Neural cell (in vitro differentiated cells): ENCODE measurements around the gene ENDOD1. TPM values are rescaled to one million over a fixed set of nuclear protein-coding genes. Genes with fewer than 3 reads are reported as not detected.

Experiments used
- H2AFZ ChIP-seq: fragments of 200-600, 300-800 bp; sonication (generic), shearing (Covaris generic); 2 replicates; pipeline ENCODE4 v1.6.0; 2014; ENCODE audit warnings: low read depth, mild to moderate bottlenecking, antibody characterized with exemption, low read length, moderate library complexity
- H3F3A ChIP-seq: fragments of 200-600 bp; shearing (Covaris generic); 2 replicates; pipeline ENCODE4 v1.6.1; 2016; ENCODE audit warnings: mild to moderate bottlenecking, moderate library complexity, mixed read lengths, antibody characterized with exemption, low read length; ENCODE audit not compliant: insufficient read depth, poor library complexity, severe bottlenecking
- H3K27ac ChIP-seq: fragments of 200-600, 300-800 bp; sonication (generic), shearing (Covaris generic); 2 replicates; pipeline ENCODE4 v1.5.1; 2014; ENCODE audit warnings: mild to moderate bottlenecking, low read length, moderate library complexity
- H3K27me3 ChIP-seq: fragments of 300-800, 200-600 bp; sonication (generic), shearing (Covaris generic); 2 replicates; pipeline ENCODE4 v1.6.0; 2014; ENCODE audit warnings: mild to moderate bottlenecking, low read depth, low read length, moderate library complexity; ENCODE audit not compliant: insufficient read depth
- H3K36me3 ChIP-seq: fragments of 300-800, 200-600 bp; sonication (generic), shearing (Covaris generic); 2 replicates; pipeline ENCODE4 v1.5.1; 2014; ENCODE audit warnings: mild to moderate bottlenecking, antibody characterized with exemption, low read length, moderate library complexity; ENCODE audit not compliant: insufficient read depth
- H3K4me2 ChIP-seq: fragments of 300-800, 200-600 bp; sonication (generic), shearing (Covaris generic); 2 replicates; pipeline ENCODE4 v1.6.0; 2014; ENCODE audit warnings: mild to moderate bottlenecking, low read length
- H3K4me3 ChIP-seq: fragments of 300-800, 200-600 bp; sonication (generic), shearing (Covaris generic); 2 replicates; pipeline ENCODE4 v1.5.1; 2014; ENCODE audit warnings: mild to moderate bottlenecking, low read length, moderate library complexity
- H3K79me2 ChIP-seq: fragments of 200-600 bp; shearing (Covaris generic); replicated peaks from 2 replicates; pipeline ENCODE4 v1.6.0; 2014; ENCODE audit warnings: mild to moderate bottlenecking, low read length, moderate library complexity; ENCODE audit not compliant: insufficient read depth
- H3K9ac ChIP-seq: fragments of 300-800, 200-600 bp; sonication (generic), shearing (Covaris generic); 2 replicates; pipeline ENCODE4 v1.6.1; 2016; ENCODE audit warnings: mild to moderate bottlenecking, low read length, mixed read lengths
- H3K9me2 ChIP-seq: fragments of 200-600 bp; shearing (Covaris generic); 2 replicates; pipeline ENCODE4 v1.6.1; 2016; ENCODE audit warnings: mild to moderate bottlenecking, low read length, mixed read lengths; ENCODE audit not compliant: insufficient read depth
- H3K9me3 ChIP-seq: fragments of 200-600, 300-800 bp; sonication (generic), shearing (Covaris generic); 2 replicates; pipeline ENCODE4 v1.6.1; 2016; ENCODE audit warnings: mild to moderate bottlenecking, mixed run types, low read length, moderate library complexity, mixed read lengths
- H4K20me1 ChIP-seq: fragments of 200-600 bp; shearing (Covaris generic); 2 replicates; pipeline ENCODE4 v1.6.1; 2016; ENCODE audit warnings: mild to moderate bottlenecking, mixed run types; ENCODE audit not compliant: insufficient read depth
- EP300 ChIP-seq: fragments of 450-650 bp; conservative IDR thresholded peaks from 2 replicates; pipeline ENCODE4 v1.6.1; 2014; ENCODE audit warnings: antibody characterized with exemption, mild to moderate bottlenecking, moderate library complexity; ENCODE audit not compliant: poor library complexity, severe bottlenecking
- EZH2 ChIP-seq: fragments of 200-600, 300-800 bp; shearing (Covaris generic), sonication (generic); IDR thresholded peaks from 2 replicates; pipeline ENCODE4 v1.6.1; 2014; ENCODE audit warnings: antibody characterized with exemption, low read length, borderline replicate concordance, mild to moderate bottlenecking; ENCODE audit not compliant: insufficient read depth, poor library complexity, severe bottlenecking
- MXI1 ChIP-seq: fragments of 450-650 bp; conservative IDR thresholded peaks from 2 replicates; pipeline ENCODE4 v1.6.1; 2014; ENCODE audit warnings: antibody characterized with exemption, mild to moderate bottlenecking; ENCODE audit not compliant: poor library complexity, severe bottlenecking
- POLR2AphosphoS5 ChIP-seq: IDR thresholded peaks from 2 replicates; pipeline ENCODE4 v1.6.1; 2012
- RAD21 ChIP-seq: fragments of 450-650 bp; conservative IDR thresholded peaks from 2 replicates; pipeline ENCODE4 v1.6.1; 2014; ENCODE audit warnings: antibody characterized with exemption, mild to moderate bottlenecking, moderate library complexity
- SMC3 ChIP-seq: fragments of 450-650 bp; conservative IDR thresholded peaks from 2 replicates; pipeline ENCODE4 v1.6.1; 2014; ENCODE audit warnings: antibody characterized with exemption, mild to moderate bottlenecking, moderate library complexity; ENCODE audit not compliant: poor library complexity
- TAF1 ChIP-seq: IDR thresholded peaks from 2 replicates; pipeline ENCODE4 v1.6.1; 2012; ENCODE audit warnings: low read depth
- polyA plus RNA-seq: library from polyadenylated mRNA; depleted of rRNA; stranded (reverse); fragments of >200 nt; gene quantifications from 2 replicates; pipeline ENCODE4 v1.2.3, GENCODE V29; 2014
- TF ChIP-seq, protein P1 (sequence below): IDR thresholded peaks from 2 replicates; pipeline ENCODE4 v1.6.1; 2012; ENCODE audit warnings: borderline replicate concordance
- TF ChIP-seq, protein P2 (sequence below): fragments of 450-650 bp; IDR thresholded peaks from 2 replicates; pipeline ENCODE4 v1.5.1; 2014; ENCODE audit warnings: antibody characterized with exemption, mild to moderate bottlenecking, moderate library complexity; ENCODE audit not compliant: poor library complexity, severe bottlenecking

ENDOD1 gene
- polyA plus RNA-seq, 1 donor from 2014 or later = 4.9 TPM

DNA sequence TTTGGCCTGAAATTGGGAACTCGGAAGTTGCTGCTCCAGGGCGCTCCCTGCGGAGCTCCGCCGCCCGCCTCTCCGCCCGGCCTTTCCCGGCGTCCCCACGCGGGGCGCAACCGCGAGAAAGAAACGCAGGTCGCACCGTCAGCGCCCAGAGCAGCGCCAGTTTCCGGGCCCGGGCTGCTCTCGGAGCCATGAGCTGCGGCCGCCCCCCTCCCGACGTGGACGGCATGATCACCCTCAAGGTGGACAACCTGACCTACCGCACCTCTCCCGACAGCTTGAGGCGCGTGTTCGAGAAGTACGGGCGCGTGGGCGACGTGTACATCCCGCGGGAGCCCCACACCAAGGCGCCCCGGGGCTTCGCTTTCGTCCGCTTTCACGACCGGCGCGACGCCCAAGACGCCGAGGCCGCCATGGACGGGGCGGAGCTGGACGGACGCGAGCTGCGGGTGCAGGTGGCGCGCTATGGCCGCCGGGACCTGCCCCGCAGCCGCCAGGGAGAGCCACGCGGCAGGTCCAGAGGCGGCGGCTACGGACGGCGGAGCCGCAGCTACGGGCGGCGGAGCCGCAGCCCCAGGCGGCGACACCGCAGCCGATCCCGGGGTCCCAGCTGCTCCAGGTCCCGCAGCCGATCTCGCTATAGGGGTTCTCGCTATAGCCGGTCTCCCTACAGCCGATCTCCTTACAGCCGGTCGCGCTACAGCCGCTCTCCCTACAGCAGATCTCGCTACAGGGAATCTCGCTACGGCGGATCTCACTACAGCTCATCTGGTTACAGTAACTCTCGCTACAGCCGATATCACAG is 22.4 kb upstream of the ENDOD1 start:
- Histone ChIP-seq H3K36me3 (no peaks in the 10 kb centered on the region), H3K9me3 (no peaks in the 10 kb centered on the region), H3K27ac (peak overlapping the region; percentile 94), H3K4me3 (peak overlapping the region; percentile 89), H3F3A (peaks cover 10% of the 10 kb centered on the region), H3K79me2 (peaks cover 18% of the 10 kb centered on the region), H3K27me3 (no peaks in the 10 kb centered on the region), H3K9me2 (no peaks in the 10 kb centered on the region), H2AFZ (peak overlapping the region; percentile 87), H3K9ac (peak overlapping the region; percentile 90), H3K4me2 (peak overlapping the region; percentile 46), H4K20me1 (no peaks in the 10 kb centered on the region)
- TF ChIP-seq TAF1 = peak; percentile 27
- TF ChIP-seq, protein P1, sequence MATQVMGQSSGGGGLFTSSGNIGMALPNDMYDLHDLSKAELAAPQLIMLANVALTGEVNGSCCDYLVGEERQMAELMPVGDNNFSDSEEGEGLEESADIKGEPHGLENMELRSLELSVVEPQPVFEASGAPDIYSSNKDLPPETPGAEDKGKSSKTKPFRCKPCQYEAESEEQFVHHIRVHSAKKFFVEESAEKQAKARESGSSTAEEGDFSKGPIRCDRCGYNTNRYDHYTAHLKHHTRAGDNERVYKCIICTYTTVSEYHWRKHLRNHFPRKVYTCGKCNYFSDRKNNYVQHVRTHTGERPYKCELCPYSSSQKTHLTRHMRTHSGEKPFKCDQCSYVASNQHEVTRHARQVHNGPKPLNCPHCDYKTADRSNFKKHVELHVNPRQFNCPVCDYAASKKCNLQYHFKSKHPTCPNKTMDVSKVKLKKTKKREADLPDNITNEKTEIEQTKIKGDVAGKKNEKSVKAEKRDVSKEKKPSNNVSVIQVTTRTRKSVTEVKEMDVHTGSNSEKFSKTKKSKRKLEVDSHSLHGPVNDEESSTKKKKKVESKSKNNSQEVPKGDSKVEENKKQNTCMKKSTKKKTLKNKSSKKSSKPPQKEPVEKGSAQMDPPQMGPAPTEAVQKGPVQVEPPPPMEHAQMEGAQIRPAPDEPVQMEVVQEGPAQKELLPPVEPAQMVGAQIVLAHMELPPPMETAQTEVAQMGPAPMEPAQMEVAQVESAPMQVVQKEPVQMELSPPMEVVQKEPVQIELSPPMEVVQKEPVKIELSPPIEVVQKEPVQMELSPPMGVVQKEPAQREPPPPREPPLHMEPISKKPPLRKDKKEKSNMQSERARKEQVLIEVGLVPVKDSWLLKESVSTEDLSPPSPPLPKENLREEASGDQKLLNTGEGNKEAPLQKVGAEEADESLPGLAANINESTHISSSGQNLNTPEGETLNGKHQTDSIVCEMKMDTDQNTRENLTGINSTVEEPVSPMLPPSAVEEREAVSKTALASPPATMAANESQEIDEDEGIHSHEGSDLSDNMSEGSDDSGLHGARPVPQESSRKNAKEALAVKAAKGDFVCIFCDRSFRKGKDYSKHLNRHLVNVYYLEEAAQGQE = peak; percentile 36
- peak; percentile 66 for TF ChIP-seq MXI1
- peak; percentile 34 for TF ChIP-seq EP300
- TF ChIP-seq, protein P2, sequence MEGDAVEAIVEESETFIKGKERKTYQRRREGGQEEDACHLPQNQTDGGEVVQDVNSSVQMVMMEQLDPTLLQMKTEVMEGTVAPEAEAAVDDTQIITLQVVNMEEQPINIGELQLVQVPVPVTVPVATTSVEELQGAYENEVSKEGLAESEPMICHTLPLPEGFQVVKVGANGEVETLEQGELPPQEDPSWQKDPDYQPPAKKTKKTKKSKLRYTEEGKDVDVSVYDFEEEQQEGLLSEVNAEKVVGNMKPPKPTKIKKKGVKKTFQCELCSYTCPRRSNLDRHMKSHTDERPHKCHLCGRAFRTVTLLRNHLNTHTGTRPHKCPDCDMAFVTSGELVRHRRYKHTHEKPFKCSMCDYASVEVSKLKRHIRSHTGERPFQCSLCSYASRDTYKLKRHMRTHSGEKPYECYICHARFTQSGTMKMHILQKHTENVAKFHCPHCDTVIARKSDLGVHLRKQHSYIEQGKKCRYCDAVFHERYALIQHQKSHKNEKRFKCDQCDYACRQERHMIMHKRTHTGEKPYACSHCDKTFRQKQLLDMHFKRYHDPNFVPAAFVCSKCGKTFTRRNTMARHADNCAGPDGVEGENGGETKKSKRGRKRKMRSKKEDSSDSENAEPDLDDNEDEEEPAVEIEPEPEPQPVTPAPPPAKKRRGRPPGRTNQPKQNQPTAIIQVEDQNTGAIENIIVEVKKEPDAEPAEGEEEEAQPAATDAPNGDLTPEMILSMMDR = peak; percentile 81
- no peak for TF ChIP-seq EZH2
- no peak for TF ChIP-seq RAD21
- TF ChIP-seq POLR2AphosphoS5 = peak; percentile 69
- TF ChIP-seq SMC3 = no peak

GRCh38 chr11:95067841-95068219 is 21.8 kb upstream of the ENDOD1 start:
- Histone ChIP-seq H3K4me3 (peak overlapping the region; percentile 89), H4K20me1 (no peaks in the 10 kb centered on the region), H3K79me2 (peaks cover 18% of the 10 kb centered on the region), H3K9me3 (no peaks in the 10 kb centered on the region), H3F3A (peaks cover 10% of the 10 kb centered on the region), H3K9me2 (no peaks in the 10 kb centered on the region), H3K4me2 (peak overlapping the region; percentile 46), H2AFZ (peak overlapping the region; percentile 35), H3K27ac (peak overlapping the region; percentile 94), H3K36me3 (no peaks in the 10 kb centered on the region), H3K9ac (peak overlapping the region; percentile 90), H3K27me3 (no peaks in the 10 kb centered on the region)
- peak; percentile 1 for TF ChIP-seq TAF1
- TF ChIP-seq MXI1 = no peak
